Fibroblast of lung (primary cell): ENCODE data around the gene TAF1L. TPM values are rescaled to one million over a fixed set of nuclear protein-coding genes. Genes with fewer than 3 reads are reported as not detected.

Source experiments
- DNase-seq, 2 donors: peaks; one replicate each; pipeline versions ENCODE4 v3.0.0 to v3.0.0-alpha.2; 2010; ENCODE audit warnings: low read depth in 2 of 2
- H2AFZ ChIP-seq: 2 replicates; pipeline ENCODE4 v1.5.1; 2012; ENCODE audit warnings: low read length, control low read depth, inconsistent platforms
- H3K27ac ChIP-seq: 2 replicates; pipeline ENCODE4 v1.5.1; 2011; ENCODE audit warnings: low read length, control low read depth; ENCODE audit not compliant: insufficient read depth
- H3K27me3 ChIP-seq: 2 replicates; pipeline ENCODE4 v1.5.1; 2011; ENCODE audit warnings: mild to moderate bottlenecking, low read length; ENCODE audit not compliant: control insufficient read depth, insufficient read depth
- H3K36me3 ChIP-seq: 2 replicates; pipeline ENCODE4 v1.5.1; 2011; ENCODE audit warnings: low read length; ENCODE audit not compliant: control insufficient read depth, insufficient read depth
- H3K4me1 ChIP-seq: 2 replicates; pipeline ENCODE4 v1.5.1; 2011; ENCODE audit warnings: low read length; ENCODE audit not compliant: control insufficient read depth, insufficient read depth; ENCODE audit errors: extremely low read depth
- H3K4me2 ChIP-seq: 2 replicates; pipeline ENCODE4 v1.5.1; 2011; ENCODE audit warnings: low read length, control low read depth; ENCODE audit not compliant: insufficient read depth; ENCODE audit errors: extremely low read depth
- H3K4me3 ChIP-seq, 4 experiments: fragments of 200-600 bp in 1 of 4; sonication (generic) in 1 of 4; replicated peaks in 1 of 4; 2 replicates each; pipeline ENCODE4 v1.5.1; 2011 to 2016; ENCODE audit warnings: low read length in 4 of 4, low read depth in 3 of 4, mild to moderate bottlenecking in 3 of 4, control low read depth in 2 of 4, inconsistent platforms in 1 of 4, mixed read lengths in 1 of 4; ENCODE audit not compliant: insufficient read depth in 1 of 4; ENCODE audit errors: control extremely low read depth in 1 of 4
- H3K79me2 ChIP-seq: 2 replicates; pipeline ENCODE4 v1.5.1; 2012; ENCODE audit warnings: mild to moderate bottlenecking, low read length, inconsistent platforms; ENCODE audit not compliant: control insufficient read depth, insufficient read depth
- H3K9ac ChIP-seq: 2 replicates; pipeline ENCODE4 v1.5.1; 2011; ENCODE audit warnings: mild to moderate bottlenecking, low read length, control low read depth; ENCODE audit not compliant: insufficient read depth
- H3K9me3 ChIP-seq: 2 replicates; pipeline ENCODE4 v1.5.1; 2012; ENCODE audit warnings: low read depth, low read length; ENCODE audit not compliant: control insufficient read depth, insufficient read depth
- H4K20me1 ChIP-seq: 2 replicates; pipeline ENCODE4 v1.5.1; 2011; ENCODE audit warnings: low read length; ENCODE audit not compliant: control insufficient read depth, insufficient read depth; ENCODE audit errors: extremely low read depth
- EZH2 ChIP-seq: IDR thresholded peaks from 2 replicates; pipeline ENCODE4 v1.5.1; 2012; ENCODE audit warnings: low read length, control low read depth, mild to moderate bottlenecking; ENCODE audit errors: missing control alignments
- polyA plus RNA-seq, 2 donors: library from polyadenylated mRNA; depleted of rRNA in 1 of 2; stranded (reverse) in 1 of 2; unstranded in 1 of 2; fragments of >200 nt; gene quantifications; 2 replicates each; pipeline ENCODE4 v1.2.1, GENCODE V29; 2011 to 2012; ENCODE audit warnings: missing spikeins in 1 of 2
- total RNA-seq: library from RNA; depleted of rRNA; stranded (reverse); fragments of >200 nt; gene quantifications from 2 replicates; pipeline ENCODE4 v1.2.1, GENCODE V29; 2014
- TF ChIP-seq, protein P1 (sequence below), 2 donors: IDR thresholded peaks in 1 of 2; conservative IDR thresholded peaks in 1 of 2; 1 replicate in 1 of 2; 2 replicates in 1 of 2; pipeline ENCODE4 v1.5.1; 2011 to 2012; ENCODE audit warnings: low read length in 2 of 2, control low read depth in 1 of 2, inconsistent platforms in 1 of 2, low read depth in 1 of 2, mild to moderate bottlenecking in 1 of 2

TAF1L gene
- total and polyA plus RNA-seq, 2 donors (not counting 1 experiment from before 2014, with no cell fraction given): under 0.01 TPM; not detected in 1

GRCh38 chr9:32631991-32632390 is 3.5 kb downstream of the TAF1L start:
- Histone ChIP-seq H3K4me3 (no peak overlapping the region), H3K36me3 (no peaks in the 10 kb centered on the region), H3K4me1 (no peaks in the 10 kb centered on the region), H3K79me2 (no peaks in the 10 kb centered on the region), H4K20me1 (no peaks in the 10 kb centered on the region), H3K9me3 (no peaks in the 10 kb centered on the region), H2AFZ (no peak overlapping the region), H3K27ac (no peak overlapping the region), H3K9ac (no peak overlapping the region), H3K27me3 (no peaks in the 10 kb centered on the region), H3K4me2 (no peak overlapping the region)
- DNase-seq: no peak
- TF ChIP-seq EZH2: no peak
- TF ChIP-seq, protein P1, sequence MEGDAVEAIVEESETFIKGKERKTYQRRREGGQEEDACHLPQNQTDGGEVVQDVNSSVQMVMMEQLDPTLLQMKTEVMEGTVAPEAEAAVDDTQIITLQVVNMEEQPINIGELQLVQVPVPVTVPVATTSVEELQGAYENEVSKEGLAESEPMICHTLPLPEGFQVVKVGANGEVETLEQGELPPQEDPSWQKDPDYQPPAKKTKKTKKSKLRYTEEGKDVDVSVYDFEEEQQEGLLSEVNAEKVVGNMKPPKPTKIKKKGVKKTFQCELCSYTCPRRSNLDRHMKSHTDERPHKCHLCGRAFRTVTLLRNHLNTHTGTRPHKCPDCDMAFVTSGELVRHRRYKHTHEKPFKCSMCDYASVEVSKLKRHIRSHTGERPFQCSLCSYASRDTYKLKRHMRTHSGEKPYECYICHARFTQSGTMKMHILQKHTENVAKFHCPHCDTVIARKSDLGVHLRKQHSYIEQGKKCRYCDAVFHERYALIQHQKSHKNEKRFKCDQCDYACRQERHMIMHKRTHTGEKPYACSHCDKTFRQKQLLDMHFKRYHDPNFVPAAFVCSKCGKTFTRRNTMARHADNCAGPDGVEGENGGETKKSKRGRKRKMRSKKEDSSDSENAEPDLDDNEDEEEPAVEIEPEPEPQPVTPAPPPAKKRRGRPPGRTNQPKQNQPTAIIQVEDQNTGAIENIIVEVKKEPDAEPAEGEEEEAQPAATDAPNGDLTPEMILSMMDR (conservative IDR thresholded peaks at IDR 0.05 in 1 of 2, IDR thresholded peaks at IDR 0.05 in 1 of 2; ENCODE audit: low read depth in 1 of 2, low read length in 2 of 2): no peak

- Histone ChIP-seq H3K9ac (no peak overlapping the region), H3K27me3 (no peaks in the 10 kb centered on the region), H3K9me3 (no peaks in the 10 kb centered on the region), H3K79me2 (no peaks in the 10 kb centered on the region), H4K20me1 (no peaks in the 10 kb centered on the region), H3K27ac (no peak overlapping the region), H3K4me2 (no peak overlapping the region), H3K4me1 (no peaks in the 10 kb centered on the region), H3K4me3 (no peak overlapping the region), H3K36me3 (no peaks in the 10 kb centered on the region), H2AFZ (no peak overlapping the region)
- TF ChIP-seq, protein P1 (conservative IDR thresholded peaks at IDR 0.05 in 1 of 2, IDR thresholded peaks at IDR 0.05 in 1 of 2; ENCODE audit: low read depth in 1 of 2, low read length in 2 of 2): no peak
- no peak for TF ChIP-seq EZH2
- peak in 1 of 2 donors; percentile 36 for DNase-seq
These were observed 8.0 kb downstream of the TAF1L start for GRCh38 chr9:32627394-32627954.

DNA sequence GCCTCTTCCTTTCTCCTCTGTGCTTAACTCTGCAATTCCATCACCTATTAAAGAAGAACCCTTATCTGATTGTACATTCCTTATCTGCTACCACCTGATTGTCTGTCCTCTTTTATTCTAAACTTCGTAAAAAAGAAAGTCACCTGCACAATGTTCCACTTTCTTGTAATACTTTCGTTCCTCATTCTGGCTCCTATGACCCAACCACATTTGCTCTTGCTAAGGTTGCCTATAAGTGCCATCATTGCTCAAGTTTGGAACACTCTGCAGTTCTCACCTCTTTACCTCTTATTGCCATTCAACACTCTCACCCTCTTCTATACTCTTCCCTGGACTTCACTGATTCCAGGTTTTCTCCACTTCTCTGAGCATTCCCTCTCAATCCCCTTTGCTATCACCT is 10.1 kb downstream of the TAF1L start:
- Histone ChIP-seq H3K4me3 (no peak overlapping the region), H3K4me2 (no peak overlapping the region), H2AFZ (no peak overlapping the region), H3K36me3 (no peaks in the 10 kb centered on the region), H3K4me1 (no peaks in the 10 kb centered on the region), H3K9me3 (no peaks in the 10 kb centered on the region), H3K27me3 (no peaks in the 10 kb centered on the region), H4K20me1 (no peaks in the 10 kb centered on the region), H3K79me2 (no peaks in the 10 kb centered on the region), H3K9ac (no peak overlapping the region), H3K27ac (no peak overlapping the region)
- no peak for TF ChIP-seq EZH2
- TF ChIP-seq, protein P1 (conservative IDR thresholded peaks at IDR 0.05 in 1 of 2, IDR thresholded peaks at IDR 0.05 in 1 of 2; ENCODE audit: low read depth in 1 of 2, low read length in 2 of 2): no peak
- DNase-seq: no peak
